GM12873 (cell line): ENCODE results near the gene MTG2.

Source experiments
- TF ChIP-seq, protein P1 (sequence below): IDR thresholded peaks from 2 replicates; pipeline ENCODE4 v1.5.1; 2012; ENCODE audit warnings: low read depth, mild to moderate bottlenecking, moderate library complexity, low read length, control low read depth; ENCODE audit not compliant: insufficient read depth; ENCODE audit errors: missing control alignments

Gene MTG2

DNA sequence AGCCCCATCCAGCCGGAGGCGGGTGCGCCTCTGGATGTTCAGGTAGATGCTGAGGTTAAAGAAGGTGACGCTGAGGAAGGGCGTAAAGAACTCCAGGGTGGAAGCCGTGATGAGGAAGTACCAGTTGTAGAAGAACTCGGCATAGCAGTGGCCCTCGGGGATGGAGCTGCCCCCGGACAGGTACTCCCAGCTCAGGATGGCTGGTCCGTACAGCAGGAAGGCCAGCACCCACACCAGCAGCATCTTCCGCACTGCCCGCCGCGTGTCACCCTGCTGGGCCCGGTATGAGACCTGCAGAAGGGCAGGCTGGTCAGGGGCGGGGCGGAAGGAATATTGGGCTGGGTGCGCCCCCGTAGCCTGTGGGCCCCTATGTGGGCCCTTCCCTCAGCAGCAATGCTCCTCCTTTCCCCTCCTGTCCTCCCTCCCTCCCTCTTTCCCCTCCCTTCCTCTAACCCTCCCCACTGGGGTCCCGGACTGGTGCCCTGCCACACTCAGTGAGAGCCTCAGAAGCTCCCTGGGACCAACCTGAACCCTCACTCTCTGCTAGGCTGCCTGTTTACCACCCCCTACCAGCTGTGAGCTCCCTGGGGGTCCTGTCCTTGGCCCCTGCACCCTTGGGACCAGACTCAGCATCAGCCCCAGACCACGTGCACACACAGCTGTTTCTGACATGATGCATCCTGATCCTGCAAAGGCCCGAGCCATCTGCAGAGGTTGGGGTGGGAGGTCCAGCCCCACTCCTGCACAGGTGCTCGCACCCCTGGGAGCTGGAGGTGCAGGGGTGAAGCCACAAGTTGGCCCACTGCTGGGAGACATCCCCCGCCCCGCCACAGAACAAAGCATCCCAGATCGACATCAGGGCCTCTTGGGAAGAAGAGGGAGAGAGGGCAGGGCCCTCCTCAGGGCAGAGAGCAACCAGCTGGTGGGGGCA, 34.1 kb downstream of the MTG2 start:
- TF ChIP-seq, protein P1, sequence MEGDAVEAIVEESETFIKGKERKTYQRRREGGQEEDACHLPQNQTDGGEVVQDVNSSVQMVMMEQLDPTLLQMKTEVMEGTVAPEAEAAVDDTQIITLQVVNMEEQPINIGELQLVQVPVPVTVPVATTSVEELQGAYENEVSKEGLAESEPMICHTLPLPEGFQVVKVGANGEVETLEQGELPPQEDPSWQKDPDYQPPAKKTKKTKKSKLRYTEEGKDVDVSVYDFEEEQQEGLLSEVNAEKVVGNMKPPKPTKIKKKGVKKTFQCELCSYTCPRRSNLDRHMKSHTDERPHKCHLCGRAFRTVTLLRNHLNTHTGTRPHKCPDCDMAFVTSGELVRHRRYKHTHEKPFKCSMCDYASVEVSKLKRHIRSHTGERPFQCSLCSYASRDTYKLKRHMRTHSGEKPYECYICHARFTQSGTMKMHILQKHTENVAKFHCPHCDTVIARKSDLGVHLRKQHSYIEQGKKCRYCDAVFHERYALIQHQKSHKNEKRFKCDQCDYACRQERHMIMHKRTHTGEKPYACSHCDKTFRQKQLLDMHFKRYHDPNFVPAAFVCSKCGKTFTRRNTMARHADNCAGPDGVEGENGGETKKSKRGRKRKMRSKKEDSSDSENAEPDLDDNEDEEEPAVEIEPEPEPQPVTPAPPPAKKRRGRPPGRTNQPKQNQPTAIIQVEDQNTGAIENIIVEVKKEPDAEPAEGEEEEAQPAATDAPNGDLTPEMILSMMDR = no peak

DNA sequence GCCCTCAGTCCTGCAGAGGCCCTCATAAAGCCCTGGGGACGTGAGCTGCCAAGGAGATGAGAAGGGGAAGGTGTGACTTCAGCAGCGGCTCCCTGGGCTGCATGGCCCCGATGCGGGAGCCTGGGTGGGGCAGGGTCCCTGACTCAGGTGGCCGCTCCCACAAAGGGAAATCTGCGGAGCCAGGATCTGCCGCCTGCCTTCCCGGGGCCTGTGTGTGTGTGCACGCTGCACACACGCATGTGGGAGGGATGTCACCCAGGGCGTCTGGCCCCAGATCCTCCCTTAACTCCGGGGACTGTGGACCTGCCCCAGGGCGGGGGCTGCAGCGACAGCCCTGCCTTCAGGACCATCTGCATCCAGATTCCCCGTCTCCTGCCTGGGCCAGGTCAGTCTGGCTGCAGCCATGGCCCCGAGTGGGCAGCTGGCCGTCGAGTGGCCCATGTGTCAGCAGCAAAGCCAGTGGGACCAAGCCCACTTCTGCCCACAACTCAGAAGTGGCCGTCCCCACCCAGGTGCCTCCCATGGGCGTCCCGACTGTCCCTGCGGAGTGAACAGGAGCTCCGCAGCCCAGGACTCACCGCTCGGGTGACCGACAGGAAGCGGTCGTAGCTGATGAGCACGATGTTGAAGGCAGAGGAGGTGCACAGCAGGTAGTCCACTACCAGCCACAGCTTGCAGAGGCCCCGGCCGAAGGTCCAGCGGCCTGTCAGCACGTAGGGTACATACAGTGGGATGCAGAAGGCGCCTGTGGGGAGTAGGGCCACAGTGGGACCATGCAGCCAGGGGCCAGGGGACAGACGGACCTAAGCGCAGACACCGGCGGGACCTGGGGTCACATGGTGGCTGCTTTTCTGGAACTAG, 35.3 kb downstream of the MTG2 start:
- TF ChIP-seq, protein P1 = no peak

DNA sequence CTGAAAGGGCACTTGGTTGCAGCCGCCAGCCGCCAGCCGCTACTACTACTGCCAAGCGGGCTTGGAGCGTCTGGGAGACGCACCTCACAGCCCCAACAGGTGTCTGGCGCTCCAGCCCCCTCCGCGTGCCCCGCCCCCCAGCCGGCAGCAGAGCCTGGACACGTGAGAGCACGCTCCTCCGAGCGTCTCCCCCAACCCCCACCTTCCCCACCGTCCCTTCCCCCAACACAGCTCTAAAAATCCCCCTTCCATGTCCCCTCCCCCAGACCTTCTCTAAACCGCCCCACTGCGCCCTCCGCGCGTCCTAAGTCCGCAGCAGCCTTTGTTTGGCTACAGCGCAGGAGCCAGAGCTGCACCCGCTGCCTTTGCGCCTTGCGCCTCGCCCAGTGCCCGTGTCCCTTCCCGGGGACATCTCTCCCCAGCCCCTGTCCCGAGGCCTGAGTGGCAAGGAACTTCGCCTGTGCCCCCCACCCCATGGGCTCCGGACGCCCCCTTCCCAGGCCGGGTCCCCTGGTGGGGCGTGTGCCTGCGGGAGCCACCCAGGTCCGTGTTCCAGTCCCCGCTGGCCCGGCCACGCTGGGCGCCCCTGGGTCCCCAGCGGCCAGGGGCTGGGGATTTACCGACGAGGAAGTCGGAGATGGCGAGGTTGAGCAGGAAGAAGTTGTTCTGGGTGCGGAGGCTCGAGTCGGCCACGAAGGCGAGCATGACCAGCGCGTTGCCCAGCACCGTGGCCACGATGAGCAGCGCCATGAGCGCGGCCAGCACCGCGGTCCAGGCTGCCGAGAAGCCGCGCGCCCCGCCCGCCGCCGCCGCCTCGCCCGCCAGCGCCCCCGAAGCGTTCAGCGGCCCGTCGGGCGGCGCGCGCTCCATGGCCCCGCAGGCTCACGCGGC, 36.5 kb downstream of the MTG2 start:
- TF ChIP-seq, protein P1 = no peak

GRCh38 chr20:62219992-62220665, 37.3 kb downstream of the MTG2 start, which contains the start of gene HRH3:
HRH3 (minus strand) TSS chr20:62220278; CDS start chr20:62219970, 308 bp downstream.
- TF ChIP-seq, protein P1 = no peak

DNA sequence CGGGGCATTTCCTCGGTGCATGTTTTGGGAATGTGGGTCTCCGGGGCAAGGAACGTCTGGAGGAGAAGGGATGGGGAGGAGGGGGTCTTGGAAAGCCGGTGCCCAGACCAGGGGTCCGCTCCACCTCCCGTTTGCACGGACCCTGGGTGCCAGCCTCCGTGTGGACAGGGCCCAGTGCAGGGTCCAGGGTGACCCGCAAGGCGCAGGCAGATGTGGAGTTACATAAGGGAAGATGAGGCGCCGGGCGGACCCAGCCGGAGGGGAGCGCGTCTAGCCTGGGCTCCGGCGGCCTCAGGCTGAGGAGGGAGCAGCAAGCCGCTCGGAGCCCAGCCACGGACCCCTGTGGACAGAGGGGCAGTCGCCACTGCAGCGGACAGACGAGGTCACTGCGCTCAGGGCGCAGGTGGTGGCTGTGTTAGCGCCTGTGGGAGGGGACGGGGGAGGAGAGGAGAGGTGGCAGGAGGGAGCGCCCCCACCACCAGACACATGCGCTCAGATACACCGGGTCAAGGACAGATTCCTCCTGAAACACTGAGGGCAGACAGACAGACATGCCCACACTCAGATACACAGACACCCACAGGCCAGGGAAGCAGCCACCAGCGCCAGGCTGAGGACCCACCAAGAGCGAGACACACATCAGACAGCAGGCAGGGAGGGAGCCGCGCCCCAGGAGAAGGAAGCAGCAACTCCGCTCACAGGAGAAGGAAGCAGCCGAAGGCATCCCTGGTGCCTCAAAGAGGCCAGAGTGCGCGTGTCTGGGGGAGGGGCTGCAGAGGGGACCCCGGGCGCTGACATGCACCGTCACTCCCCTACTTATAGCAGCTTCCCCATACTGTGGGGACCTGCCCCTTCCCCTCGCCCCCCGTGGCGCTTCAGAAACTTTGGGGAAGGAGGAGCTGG, 38.1 kb downstream of the MTG2 start:
- TF ChIP-seq, protein P1 = no peak
